HCT116 (cell line): ENCODE results near the gene MOCS1.

Experiments
- EZH2 ChIP-seq: fragments of 200-600 bp; sonication (generic); IDR thresholded peaks from 2 replicates; pipeline ENCODE4 v1.6.1; 2017; ENCODE audit warnings: antibody characterized with exemption, mixed run types
- POLR2A ChIP-seq: IDR thresholded peaks from 2 replicates; pipeline ENCODE4 v1.7.0; 2011; ENCODE audit warnings: borderline replicate concordance; ENCODE audit not compliant: insufficient read depth, insufficient read length; ENCODE audit errors: extremely low read depth
- POLR2AphosphoS5 ChIP-seq: IDR thresholded peaks from 2 replicates; pipeline ENCODE4 v1.6.1; 2011; ENCODE audit warnings: mild to moderate bottlenecking, low read depth, low read length, moderate library complexity
- SP1 ChIP-seq: IDR thresholded peaks from 2 replicates; pipeline ENCODE4 v1.6.1; 2012; ENCODE audit warnings: low read depth
- SRF ChIP-seq: IDR thresholded peaks from 2 replicates; pipeline ENCODE4 v1.6.1; 2012; ENCODE audit warnings: low read depth
- TF ChIP-seq, protein P1 (sequence below), 3 experiments: fragments of 200-600 bp in 1 of 3; sonication (generic) in 1 of 3; IDR thresholded peaks in 2 of 3; conservative IDR thresholded peaks in 1 of 3; 2 replicates each; pipeline ENCODE4 v1.5.1; 2012 to 2017; ENCODE audit warnings: low read depth in 2 of 3, low read length in 2 of 3, antibody characterized with exemption in 1 of 3, borderline replicate concordance in 1 of 3, control low read depth in 1 of 3, mild to moderate bottlenecking in 1 of 3, mixed read lengths in 1 of 3, mixed run types in 1 of 3, moderate library complexity in 1 of 3; ENCODE audit not compliant: insufficient read depth in 1 of 3
- TF ChIP-seq, protein P2 (sequence below): IDR thresholded peaks from 2 replicates; pipeline ENCODE4 v1.6.1; 2012
- TF ChIP-seq, protein P3 (sequence below): IDR thresholded peaks from 2 replicates; pipeline ENCODE4 v1.6.1; 2012; ENCODE audit warnings: low read depth
- TF ChIP-seq, protein P4 (sequence below): IDR thresholded peaks from 2 replicates; pipeline ENCODE4 v1.6.1; 2012

DNA sequence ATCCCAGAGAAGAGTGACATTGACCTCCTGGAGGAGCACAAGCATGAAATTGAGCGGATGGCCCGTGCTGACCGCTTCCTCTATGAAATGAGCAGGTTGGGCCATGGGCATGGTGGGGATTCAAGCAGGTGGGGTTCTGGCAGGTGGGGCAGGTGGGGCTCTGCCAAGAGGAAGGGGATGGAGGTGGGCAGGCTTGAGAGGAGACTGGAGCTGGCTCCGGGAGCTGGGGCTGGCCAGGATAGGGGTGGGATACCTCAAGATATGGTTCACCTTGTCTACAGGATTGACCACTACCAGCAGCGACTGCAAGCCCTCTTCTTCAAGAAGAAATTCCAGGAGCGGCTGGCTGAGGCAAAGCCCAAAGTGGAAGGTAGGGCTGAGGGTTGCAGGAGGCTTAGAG, 42.9 kb downstream of the MOCS1 start:
- TF ChIP-seq EZH2, result no peak
- TF ChIP-seq, protein P1, sequence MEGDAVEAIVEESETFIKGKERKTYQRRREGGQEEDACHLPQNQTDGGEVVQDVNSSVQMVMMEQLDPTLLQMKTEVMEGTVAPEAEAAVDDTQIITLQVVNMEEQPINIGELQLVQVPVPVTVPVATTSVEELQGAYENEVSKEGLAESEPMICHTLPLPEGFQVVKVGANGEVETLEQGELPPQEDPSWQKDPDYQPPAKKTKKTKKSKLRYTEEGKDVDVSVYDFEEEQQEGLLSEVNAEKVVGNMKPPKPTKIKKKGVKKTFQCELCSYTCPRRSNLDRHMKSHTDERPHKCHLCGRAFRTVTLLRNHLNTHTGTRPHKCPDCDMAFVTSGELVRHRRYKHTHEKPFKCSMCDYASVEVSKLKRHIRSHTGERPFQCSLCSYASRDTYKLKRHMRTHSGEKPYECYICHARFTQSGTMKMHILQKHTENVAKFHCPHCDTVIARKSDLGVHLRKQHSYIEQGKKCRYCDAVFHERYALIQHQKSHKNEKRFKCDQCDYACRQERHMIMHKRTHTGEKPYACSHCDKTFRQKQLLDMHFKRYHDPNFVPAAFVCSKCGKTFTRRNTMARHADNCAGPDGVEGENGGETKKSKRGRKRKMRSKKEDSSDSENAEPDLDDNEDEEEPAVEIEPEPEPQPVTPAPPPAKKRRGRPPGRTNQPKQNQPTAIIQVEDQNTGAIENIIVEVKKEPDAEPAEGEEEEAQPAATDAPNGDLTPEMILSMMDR (IDR thresholded peaks at IDR 0.05 in 2 of 3, conservative IDR thresholded peaks at IDR 0.05 in 1 of 3; ENCODE audit: borderline replicate concordance in 1 of 3, insufficient read depth in 1 of 3, low read depth in 2 of 3, low read length in 2 of 3), result no peak
- TF ChIP-seq, protein P2, sequence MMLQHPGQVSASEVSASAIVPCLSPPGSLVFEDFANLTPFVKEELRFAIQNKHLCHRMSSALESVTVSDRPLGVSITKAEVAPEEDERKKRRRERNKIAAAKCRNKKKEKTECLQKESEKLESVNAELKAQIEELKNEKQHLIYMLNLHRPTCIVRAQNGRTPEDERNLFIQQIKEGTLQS, result no peak
- TF ChIP-seq, protein P3, sequence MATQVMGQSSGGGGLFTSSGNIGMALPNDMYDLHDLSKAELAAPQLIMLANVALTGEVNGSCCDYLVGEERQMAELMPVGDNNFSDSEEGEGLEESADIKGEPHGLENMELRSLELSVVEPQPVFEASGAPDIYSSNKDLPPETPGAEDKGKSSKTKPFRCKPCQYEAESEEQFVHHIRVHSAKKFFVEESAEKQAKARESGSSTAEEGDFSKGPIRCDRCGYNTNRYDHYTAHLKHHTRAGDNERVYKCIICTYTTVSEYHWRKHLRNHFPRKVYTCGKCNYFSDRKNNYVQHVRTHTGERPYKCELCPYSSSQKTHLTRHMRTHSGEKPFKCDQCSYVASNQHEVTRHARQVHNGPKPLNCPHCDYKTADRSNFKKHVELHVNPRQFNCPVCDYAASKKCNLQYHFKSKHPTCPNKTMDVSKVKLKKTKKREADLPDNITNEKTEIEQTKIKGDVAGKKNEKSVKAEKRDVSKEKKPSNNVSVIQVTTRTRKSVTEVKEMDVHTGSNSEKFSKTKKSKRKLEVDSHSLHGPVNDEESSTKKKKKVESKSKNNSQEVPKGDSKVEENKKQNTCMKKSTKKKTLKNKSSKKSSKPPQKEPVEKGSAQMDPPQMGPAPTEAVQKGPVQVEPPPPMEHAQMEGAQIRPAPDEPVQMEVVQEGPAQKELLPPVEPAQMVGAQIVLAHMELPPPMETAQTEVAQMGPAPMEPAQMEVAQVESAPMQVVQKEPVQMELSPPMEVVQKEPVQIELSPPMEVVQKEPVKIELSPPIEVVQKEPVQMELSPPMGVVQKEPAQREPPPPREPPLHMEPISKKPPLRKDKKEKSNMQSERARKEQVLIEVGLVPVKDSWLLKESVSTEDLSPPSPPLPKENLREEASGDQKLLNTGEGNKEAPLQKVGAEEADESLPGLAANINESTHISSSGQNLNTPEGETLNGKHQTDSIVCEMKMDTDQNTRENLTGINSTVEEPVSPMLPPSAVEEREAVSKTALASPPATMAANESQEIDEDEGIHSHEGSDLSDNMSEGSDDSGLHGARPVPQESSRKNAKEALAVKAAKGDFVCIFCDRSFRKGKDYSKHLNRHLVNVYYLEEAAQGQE, result no peak
- no peak for TF ChIP-seq SRF
- TF ChIP-seq, protein P4, sequence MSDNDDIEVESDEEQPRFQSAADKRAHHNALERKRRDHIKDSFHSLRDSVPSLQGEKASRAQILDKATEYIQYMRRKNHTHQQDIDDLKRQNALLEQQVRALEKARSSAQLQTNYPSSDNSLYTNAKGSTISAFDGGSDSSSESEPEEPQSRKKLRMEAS, result no peak
- TF ChIP-seq POLR2A, result no peak
- TF ChIP-seq SP1, result no peak
- TF ChIP-seq POLR2AphosphoS5, result no peak
